ENCODE measurements around the gene TIGD3. TPM values are rescaled to one million over a fixed set of nuclear protein-coding genes. Genes with fewer than 3 reads are reported as not detected.

TIGD3 gene
- total and polyA plus RNA-seq, 2 of the 13 experiments (the other 11 are each of a cell fraction or from before 2014, with no cell fraction given): 0.49 to 4.9 TPM

DNA sequence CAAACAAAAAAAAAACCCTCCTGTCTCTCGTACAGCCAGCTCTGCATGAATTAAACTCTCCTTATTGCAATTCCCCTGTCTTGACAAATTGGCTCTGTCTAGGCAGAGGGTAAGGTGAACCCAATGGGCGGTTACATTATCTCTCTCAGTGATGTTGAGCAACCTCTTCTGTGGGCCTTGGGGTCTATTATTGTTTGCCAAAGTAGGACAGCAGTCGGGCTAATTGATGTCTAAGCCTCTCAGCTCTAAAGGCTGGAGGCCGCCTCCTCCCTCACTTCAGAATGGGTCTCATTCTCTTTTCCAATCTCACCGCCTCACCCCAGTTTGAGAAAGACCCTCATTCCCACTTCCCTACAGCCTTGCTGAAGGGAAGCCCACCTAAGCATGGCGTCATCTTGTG lies 29.2 kb downstream of the TIGD3 start (continued):
- TF ChIP-seq, protein P1, sequence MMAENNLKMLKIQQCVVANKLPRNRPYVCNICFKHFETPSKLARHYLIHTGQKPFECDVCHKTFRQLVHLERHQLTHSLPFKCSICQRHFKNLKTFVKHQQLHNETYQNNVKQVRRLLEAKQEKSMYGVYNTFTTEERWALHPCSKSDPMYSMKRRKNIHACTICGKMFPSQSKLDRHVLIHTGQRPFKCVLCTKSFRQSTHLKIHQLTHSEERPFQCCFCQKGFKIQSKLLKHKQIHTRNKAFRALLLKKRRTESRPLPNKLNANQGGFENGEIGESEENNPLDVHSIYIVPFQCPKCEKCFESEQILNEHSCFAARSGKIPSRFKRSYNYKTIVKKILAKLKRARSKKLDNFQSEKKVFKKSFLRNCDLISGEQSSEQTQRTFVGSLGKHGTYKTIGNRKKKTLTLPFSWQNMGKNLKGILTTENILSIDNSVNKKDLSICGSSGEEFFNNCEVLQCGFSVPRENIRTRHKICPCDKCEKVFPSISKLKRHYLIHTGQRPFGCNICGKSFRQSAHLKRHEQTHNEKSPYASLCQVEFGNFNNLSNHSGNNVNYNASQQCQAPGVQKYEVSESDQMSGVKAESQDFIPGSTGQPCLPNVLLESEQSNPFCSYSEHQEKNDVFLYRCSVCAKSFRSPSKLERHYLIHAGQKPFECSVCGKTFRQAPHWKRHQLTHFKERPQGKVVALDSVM (CRISPR knock-in tag; IDR thresholded peaks at IDR 0.05): peak; percentile 82
- no peak for TF ChIP-seq MTF1 (CRISPR knock-in tag; IDR thresholded peaks at IDR 0.05)
- no peak for TF ChIP-seq TOE1 (CRISPR knock-in tag; IDR thresholded peaks at IDR 0.05)
- TF ChIP-seq, protein P2, sequence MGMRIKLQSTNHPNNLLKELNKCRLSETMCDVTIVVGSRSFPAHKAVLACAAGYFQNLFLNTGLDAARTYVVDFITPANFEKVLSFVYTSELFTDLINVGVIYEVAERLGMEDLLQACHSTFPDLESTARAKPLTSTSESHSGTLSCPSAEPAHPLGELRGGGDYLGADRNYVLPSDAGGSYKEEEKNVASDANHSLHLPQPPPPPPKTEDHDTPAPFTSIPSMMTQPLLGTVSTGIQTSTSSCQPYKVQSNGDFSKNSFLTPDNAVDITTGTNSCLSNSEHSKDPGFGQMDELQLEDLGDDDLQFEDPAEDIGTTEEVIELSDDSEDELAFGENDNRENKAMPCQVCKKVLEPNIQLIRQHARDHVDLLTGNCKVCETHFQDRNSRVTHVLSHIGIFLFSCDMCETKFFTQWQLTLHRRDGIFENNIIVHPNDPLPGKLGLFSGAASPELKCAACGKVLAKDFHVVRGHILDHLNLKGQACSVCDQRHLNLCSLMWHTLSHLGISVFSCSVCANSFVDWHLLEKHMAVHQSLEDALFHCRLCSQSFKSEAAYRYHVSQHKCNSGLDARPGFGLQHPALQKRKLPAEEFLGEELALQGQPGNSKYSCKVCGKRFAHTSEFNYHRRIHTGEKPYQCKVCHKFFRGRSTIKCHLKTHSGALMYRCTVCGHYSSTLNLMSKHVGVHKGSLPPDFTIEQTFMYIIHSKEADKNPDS (CRISPR knock-in tag; IDR thresholded peaks at IDR 0.05): no peak
- no peak for TF ChIP-seq U2AF1 (optimal IDR thresholded peaks at IDR 0.05; ENCODE audit: low read depth, low read length)
- TF ChIP-seq DNMT1 (CRISPR knock-in tag; IDR thresholded peaks at IDR 0.05): no peak
- TF ChIP-seq, protein P3, sequence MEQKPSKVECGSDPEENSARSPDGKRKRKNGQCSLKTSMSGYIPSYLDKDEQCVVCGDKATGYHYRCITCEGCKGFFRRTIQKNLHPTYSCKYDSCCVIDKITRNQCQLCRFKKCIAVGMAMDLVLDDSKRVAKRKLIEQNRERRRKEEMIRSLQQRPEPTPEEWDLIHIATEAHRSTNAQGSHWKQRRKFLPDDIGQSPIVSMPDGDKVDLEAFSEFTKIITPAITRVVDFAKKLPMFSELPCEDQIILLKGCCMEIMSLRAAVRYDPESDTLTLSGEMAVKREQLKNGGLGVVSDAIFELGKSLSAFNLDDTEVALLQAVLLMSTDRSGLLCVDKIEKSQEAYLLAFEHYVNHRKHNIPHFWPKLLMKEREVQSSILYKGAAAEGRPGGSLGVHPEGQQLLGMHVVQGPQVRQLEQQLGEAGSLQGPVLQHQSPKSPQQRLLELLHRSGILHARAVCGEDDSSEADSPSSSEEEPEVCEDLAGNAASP (CRISPR knock-in tag; IDR thresholded peaks at IDR 0.05; ENCODE audit: borderline replicate concordance): peak; percentile 27; the same call in 1 of the 2 replicates
- no peak for TF ChIP-seq ARNTL (CRISPR knock-in tag; IDR thresholded peaks at IDR 0.05)
- no peak for TF ChIP-seq TBL1XR1 (IDR thresholded peaks at IDR 0.05; ENCODE audit: borderline replicate concordance, low read length, partially characterized antibody)
- no peak for TF ChIP-seq PPARG (CRISPR knock-in tag; conservative IDR thresholded peaks at IDR 0.05)
- TF ChIP-seq RCOR2 (CRISPR knock-in tag; IDR thresholded peaks at IDR 0.05): 0 out of 2 replicates have a peak, but pooled peaks have one; percentile 42
- TF ChIP-seq MYC (CRISPR knock-in tag; IDR thresholded peaks at IDR 0.05; ENCODE audit: borderline replicate concordance): no peak
- TF ChIP-seq HMG20A (CRISPR knock-in tag; IDR thresholded peaks at IDR 0.05; ENCODE audit: borderline replicate concordance): peak; percentile 70; the same call in 1 of the 2 replicates
- TF ChIP-seq CC2D1A (CRISPR knock-in tag; IDR thresholded peaks at IDR 0.05): no peak
- TF ChIP-seq ZNF326 (CRISPR knock-in tag; IDR thresholded peaks at IDR 0.05; ENCODE audit: borderline replicate concordance): no peak
- TF ChIP-seq CEBPB (IDR thresholded peaks at IDR 0.05; ENCODE audit: borderline replicate concordance, low read depth, low read length): peak; percentile 91
- no peak for TF ChIP-seq NFIB (CRISPR knock-in tag; IDR thresholded peaks at IDR 0.05; ENCODE audit: borderline replicate concordance)
- 0 out of 2 replicates have a peak, but pooled peaks have one; percentile 13 for TF ChIP-seq DPF2 (CRISPR knock-in tag; IDR thresholded peaks at IDR 0.05; ENCODE audit: borderline replicate concordance, low read depth)
- peak; percentile 25; the same call in 1 of the 2 replicates for TF ChIP-seq SOX13 (IDR thresholded peaks at IDR 0.05)
- TF ChIP-seq SOX13 (CRISPR knock-in tag; conservative IDR thresholded peaks at IDR 0.05 in 1 of 2, IDR thresholded peaks at IDR 0.05 in 1 of 2): peak in 1 of 2 experiments; percentile 87; a peak in 2 of 4 replicates
- peak; percentile 59; the same call in 1 of the 2 replicates for TF ChIP-seq NCOA2 (CRISPR knock-in tag; IDR thresholded peaks at IDR 0.05)
- no peak for TF ChIP-seq ATRX (CRISPR knock-in tag; IDR thresholded peaks at IDR 0.05; ENCODE audit: borderline replicate concordance)
- TF ChIP-seq TCF7L2 (IDR thresholded peaks at IDR 0.05; ENCODE audit: low read depth, low read length): peak; percentile 45; the same call in 1 of the 2 replicates
- no peak; the same call in 1 of the 2 replicates for TF ChIP-seq MIER3 (CRISPR knock-in tag; IDR thresholded peaks at IDR 0.05; ENCODE audit: borderline replicate concordance)
